Measurements from ENCODE around the gene PRKAG2. TPM values are rescaled to one million over a fixed set of nuclear protein-coding genes. Genes with fewer than 3 reads are reported as not detected.

Gene PRKAG2
- total and polyA plus RNA-seq, 2 experiments from 2014 or later = 9.1 to 14.9 TPM

DNA sequence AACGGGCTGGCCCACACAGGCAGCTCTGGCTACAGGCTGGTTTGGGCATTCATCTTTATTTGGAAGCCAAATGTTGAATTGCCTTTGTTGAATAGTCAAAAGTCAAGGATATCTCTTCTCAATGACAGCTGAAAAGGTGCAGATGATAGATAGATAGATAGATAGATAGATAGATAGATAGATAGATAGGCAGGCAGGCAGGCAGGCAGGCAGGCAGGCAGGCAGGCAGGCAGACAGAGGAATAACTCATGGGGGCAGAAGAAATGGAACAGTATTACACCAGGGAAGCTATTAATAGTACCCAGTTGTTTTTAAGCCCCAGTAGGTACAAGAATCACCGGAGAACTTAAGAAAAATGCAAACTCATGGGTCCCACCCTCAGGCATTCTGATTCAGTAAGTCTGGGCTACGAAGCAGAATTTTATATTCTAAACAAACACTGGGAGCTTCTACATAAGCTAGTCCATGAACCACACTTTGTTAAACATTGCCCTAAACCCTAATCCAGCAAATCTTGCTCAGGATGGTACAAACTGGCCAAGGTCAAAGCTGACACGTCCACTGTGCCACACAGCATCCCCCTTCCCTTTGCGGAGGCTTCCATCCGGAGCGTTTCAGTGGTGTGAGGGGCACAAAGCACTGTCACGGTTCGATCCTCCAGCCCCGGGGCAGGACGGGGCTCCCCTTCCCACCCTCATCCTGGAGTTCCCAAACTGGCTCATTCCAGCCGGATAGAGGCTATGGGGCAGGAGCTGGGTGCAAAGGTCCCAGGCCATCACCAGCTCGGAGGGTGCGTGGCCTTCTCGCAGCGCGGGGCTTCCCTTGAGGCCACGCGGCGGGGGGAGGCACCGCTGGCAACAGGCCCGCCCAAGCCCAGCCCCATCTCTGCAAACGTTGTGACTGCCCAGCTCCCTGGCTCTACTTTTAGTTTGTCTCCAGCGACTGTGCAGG, 6.7 kb downstream of the PRKAG2 start:
- no peaks in the 10 kb centered on the region for H3F3A ChIP-seq (replicated peaks; ENCODE audit: low read depth)
- H3K9me3 Mint-ChIP-seq = no peaks in the 10 kb centered on the region
- H2AFZ ChIP-seq = no peak overlapping the region
- H3K27me3 Mint-ChIP-seq (ENCODE audit: insufficient read depth, low read depth, poor library complexity) = peaks cover 15% of the 10 kb centered on the region
- no peak overlapping the region for H3K4me3 ChIP-seq
- H3K27ac Mint-ChIP-seq = no peak overlapping the region
- H4K20me1 ChIP-seq (replicated peaks; ENCODE audit: insufficient read depth) = no peaks in the 10 kb centered on the region
- H3K79me2 ChIP-seq (replicated peaks; ENCODE audit: insufficient read depth) = no peaks in the 10 kb centered on the region
- no peak overlapping the region for H3K4me3 Mint-ChIP-seq
- H3K36me3 ChIP-seq (ENCODE audit: insufficient read depth) = no peaks in the 10 kb centered on the region
- no peak for ATAC-seq
- peaks cover 13% of the 10 kb centered on the region for H3K4me1 ChIP-seq (ENCODE audit: insufficient read depth)
- no peak overlapping the region for H3K27ac ChIP-seq (ENCODE audit: low read depth)
- H3K4me2 ChIP-seq = no peak overlapping the region
- no peaks in the 10 kb centered on the region for H3K9me2 ChIP-seq (ENCODE audit: insufficient read depth)
- H3K27me3 ChIP-seq (ENCODE audit: insufficient read depth) = peaks cover 7% of the 10 kb centered on the region; the same call in 1 of the 2 replicates
- TF ChIP-seq, protein P1, sequence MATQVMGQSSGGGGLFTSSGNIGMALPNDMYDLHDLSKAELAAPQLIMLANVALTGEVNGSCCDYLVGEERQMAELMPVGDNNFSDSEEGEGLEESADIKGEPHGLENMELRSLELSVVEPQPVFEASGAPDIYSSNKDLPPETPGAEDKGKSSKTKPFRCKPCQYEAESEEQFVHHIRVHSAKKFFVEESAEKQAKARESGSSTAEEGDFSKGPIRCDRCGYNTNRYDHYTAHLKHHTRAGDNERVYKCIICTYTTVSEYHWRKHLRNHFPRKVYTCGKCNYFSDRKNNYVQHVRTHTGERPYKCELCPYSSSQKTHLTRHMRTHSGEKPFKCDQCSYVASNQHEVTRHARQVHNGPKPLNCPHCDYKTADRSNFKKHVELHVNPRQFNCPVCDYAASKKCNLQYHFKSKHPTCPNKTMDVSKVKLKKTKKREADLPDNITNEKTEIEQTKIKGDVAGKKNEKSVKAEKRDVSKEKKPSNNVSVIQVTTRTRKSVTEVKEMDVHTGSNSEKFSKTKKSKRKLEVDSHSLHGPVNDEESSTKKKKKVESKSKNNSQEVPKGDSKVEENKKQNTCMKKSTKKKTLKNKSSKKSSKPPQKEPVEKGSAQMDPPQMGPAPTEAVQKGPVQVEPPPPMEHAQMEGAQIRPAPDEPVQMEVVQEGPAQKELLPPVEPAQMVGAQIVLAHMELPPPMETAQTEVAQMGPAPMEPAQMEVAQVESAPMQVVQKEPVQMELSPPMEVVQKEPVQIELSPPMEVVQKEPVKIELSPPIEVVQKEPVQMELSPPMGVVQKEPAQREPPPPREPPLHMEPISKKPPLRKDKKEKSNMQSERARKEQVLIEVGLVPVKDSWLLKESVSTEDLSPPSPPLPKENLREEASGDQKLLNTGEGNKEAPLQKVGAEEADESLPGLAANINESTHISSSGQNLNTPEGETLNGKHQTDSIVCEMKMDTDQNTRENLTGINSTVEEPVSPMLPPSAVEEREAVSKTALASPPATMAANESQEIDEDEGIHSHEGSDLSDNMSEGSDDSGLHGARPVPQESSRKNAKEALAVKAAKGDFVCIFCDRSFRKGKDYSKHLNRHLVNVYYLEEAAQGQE (IDR thresholded peaks at IDR 0.05; ENCODE audit: unreplicated experiment) = no peak
- TF ChIP-seq JUNB (IDR thresholded peaks at IDR 0.05; ENCODE audit: unreplicated experiment) = no peak
- TF ChIP-seq, protein P2, sequence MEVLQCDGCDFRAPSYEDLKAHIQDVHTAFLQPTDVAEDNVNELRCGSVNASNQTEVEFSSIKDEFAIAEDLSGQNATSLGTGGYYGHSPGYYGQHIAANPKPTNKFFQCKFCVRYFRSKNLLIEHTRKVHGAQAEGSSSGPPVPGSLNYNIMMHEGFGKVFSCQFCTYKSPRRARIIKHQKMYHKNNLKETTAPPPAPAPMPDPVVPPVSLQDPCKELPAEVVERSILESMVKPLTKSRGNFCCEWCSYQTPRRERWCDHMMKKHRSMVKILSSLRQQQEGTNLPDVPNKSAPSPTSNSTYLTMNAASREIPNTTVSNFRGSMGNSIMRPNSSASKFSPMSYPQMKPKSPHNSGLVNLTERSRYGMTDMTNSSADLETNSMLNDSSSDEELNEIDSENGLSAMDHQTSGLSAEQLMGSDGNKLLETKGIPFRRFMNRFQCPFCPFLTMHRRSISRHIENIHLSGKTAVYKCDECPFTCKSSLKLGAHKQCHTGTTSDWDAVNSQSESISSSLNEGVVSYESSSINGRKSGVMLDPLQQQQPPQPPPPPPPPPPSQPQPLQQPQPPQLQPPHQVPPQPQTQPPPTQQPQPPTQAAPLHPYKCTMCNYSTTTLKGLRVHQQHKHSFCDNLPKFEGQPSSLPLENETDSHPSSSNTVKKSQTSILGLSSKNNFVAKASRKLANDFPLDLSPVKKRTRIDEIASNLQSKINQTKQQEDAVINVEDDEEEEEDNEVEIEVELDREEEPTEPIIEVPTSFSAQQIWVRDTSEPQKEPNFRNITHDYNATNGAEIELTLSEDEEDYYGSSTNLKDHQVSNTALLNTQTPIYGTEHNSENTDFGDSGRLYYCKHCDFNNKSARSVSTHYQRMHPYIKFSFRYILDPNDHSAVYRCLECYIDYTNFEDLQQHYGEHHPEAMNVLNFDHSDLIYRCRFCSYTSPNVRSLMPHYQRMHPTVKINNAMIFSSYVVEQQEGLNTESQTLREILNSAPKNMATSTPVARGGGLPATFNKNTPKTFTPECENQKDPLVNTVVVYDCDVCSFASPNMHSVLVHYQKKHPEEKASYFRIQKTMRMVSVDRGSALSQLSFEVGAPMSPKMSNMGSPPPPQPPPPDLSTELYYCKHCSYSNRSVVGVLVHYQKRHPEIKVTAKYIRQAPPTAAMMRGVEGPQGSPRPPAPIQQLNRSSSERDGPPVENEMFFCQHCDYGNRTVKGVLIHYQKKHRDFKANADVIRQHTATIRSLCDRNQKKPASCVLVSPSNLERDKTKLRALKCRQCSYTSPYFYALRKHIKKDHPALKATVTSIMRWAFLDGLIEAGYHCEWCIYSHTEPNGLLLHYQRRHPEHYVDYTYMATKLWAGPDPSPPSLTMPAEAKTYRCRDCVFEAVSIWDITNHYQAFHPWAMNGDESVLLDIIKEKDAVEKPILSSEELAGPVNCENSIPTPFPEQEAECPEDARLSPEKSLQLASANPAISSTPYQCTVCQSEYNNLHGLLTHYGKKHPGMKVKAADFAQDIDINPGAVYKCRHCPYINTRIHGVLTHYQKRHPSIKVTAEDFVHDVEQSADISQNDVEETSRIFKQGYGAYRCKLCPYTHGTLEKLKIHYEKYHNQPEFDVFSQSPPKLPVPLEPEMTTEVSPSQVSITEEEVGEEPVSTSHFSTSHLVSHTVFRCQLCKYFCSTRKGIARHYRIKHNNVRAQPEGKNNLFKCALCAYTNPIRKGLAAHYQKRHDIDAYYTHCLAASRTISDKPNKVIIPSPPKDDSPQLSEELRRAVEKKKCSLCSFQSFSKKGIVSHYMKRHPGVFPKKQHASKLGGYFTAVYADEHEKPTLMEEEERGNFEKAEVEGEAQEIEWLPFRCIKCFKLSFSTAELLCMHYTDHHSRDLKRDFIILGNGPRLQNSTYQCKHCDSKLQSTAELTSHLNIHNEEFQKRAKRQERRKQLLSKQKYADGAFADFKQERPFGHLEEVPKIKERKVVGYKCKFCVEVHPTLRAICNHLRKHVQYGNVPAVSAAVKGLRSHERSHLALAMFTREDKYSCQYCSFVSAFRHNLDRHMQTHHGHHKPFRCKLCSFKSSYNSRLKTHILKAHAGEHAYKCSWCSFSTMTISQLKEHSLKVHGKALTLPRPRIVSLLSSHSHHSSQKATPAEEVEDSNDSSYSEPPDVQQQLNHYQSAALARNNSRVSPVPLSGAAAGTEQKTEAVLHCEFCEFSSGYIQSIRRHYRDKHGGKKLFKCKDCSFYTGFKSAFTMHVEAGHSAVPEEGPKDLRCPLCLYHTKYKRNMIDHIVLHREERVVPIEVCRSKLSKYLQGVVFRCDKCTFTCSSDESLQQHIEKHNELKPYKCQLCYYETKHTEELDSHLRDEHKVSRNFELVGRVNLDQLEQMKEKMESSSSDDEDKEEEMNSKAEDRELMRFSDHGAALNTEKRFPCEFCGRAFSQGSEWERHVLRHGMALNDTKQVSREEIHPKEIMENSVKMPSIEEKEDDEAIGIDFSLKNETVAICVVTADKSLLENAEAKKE (CRISPR knock-in tag; IDR thresholded peaks at IDR 0.05) = no peak
- no peak for TF ChIP-seq CREB1 (CRISPR knock-in tag; IDR thresholded peaks at IDR 0.05; ENCODE audit: low read depth)
- TF ChIP-seq EZH2 (IDR thresholded peaks at IDR 0.05; ENCODE audit: low read depth, unreplicated experiment) = no peak
- TF ChIP-seq, protein P3, sequence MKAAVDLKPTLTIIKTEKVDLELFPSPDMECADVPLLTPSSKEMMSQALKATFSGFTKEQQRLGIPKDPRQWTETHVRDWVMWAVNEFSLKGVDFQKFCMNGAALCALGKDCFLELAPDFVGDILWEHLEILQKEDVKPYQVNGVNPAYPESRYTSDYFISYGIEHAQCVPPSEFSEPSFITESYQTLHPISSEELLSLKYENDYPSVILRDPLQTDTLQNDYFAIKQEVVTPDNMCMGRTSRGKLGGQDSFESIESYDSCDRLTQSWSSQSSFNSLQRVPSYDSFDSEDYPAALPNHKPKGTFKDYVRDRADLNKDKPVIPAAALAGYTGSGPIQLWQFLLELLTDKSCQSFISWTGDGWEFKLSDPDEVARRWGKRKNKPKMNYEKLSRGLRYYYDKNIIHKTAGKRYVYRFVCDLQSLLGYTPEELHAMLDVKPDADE (IDR thresholded peaks at IDR 0.05) = no peak
- no peak for TF ChIP-seq EZH2phosphoT487 (IDR thresholded peaks at IDR 0.05; ENCODE audit: unreplicated experiment)
- TF ChIP-seq ZNF114 (CRISPR knock-in tag; IDR thresholded peaks at IDR 0.05) = no peak
- TF ChIP-seq, protein P4, sequence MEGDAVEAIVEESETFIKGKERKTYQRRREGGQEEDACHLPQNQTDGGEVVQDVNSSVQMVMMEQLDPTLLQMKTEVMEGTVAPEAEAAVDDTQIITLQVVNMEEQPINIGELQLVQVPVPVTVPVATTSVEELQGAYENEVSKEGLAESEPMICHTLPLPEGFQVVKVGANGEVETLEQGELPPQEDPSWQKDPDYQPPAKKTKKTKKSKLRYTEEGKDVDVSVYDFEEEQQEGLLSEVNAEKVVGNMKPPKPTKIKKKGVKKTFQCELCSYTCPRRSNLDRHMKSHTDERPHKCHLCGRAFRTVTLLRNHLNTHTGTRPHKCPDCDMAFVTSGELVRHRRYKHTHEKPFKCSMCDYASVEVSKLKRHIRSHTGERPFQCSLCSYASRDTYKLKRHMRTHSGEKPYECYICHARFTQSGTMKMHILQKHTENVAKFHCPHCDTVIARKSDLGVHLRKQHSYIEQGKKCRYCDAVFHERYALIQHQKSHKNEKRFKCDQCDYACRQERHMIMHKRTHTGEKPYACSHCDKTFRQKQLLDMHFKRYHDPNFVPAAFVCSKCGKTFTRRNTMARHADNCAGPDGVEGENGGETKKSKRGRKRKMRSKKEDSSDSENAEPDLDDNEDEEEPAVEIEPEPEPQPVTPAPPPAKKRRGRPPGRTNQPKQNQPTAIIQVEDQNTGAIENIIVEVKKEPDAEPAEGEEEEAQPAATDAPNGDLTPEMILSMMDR (conservative IDR thresholded peaks at IDR 0.05; ENCODE audit: low read depth in 2 of 2) = no peak
- TF ChIP-seq STAT1 (IDR thresholded peaks at IDR 0.05; ENCODE audit: unreplicated experiment) = no peak
- TF ChIP-seq ZNF331 (CRISPR knock-in tag; IDR thresholded peaks at IDR 0.05; ENCODE audit: low read depth) = no peak
- no peak for TF ChIP-seq NANOG (IDR thresholded peaks at IDR 0.05; ENCODE audit: borderline replicate concordance)
- no peak for TF ChIP-seq POLR2AphosphoS5 (IDR thresholded peaks at IDR 0.05; ENCODE audit: low read depth)
- H3K36me3 Mint-ChIP-seq (ENCODE audit: low read depth) = no peaks in the 10 kb centered on the region
- no peak for DNase-seq (ENCODE audit: low spot score)
- peaks cover 20% of the 10 kb centered on the region for H3K4me1 Mint-ChIP-seq
